ENCODE data around the gene MYH15. TPM values are rescaled to one million over a fixed set of nuclear protein-coding genes. Genes with fewer than 3 reads are reported as not detected.
A peak's percentile ranks its signal among the peaks of the same experiment; 100 is the strongest.

Gene MYH15
- total RNA-seq, 2 experiments from 2014 or later, result 0.35 to 0.37 TPM

DNA sequence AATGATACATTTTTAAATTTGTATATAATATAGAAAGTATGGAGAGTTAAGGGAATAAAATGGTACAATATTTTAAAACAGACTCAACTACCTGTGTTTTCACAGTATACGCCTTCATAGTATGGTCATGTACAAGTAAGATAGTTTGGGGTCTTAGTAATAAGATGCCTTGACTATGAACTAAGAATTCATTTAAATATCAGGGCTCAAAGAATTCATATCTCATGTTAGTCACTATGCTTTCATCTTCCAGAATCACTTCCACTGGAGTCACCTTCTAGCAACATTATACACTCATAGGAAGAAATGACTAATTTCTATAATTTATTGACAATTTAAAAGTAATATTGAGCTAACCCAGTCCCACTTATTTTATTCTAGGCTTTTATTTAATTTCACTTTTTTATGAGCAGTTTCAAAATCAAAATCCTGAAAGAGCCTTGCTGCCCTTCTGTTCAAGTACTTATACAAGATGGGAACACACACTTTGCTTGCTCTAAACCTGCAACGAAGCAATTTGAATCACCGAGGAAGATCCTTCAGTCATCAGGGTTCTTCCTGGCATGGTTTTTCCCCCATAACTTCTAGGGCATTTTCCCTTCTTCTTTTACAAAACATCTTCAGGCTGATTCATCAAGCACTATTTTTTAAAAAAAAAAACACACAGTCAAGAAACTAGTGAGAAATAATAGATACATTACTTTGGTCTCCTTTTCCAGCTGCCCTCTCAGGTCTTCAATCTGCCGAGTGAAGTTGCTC, 94.1 kb downstream of the MYH15 start:
- no peak for DNase-seq
- Mint-ChIP-seq H3K36me3 (no peaks in the 10 kb centered on the region), H3K9me3 (ENCODE audit: low read depth) (no peaks in the 10 kb centered on the region), H3K27me3 (peaks cover 9% of the 10 kb centered on the region), H3K4me1 (no peaks in the 10 kb centered on the region), H3K4me3 (no peak overlapping the region), H3K27ac (no peak overlapping the region)
- ATAC-seq, result no peak
- CTCF ChIA-PET, result interaction anchor here (1.4 kb wide), 1 partner anchor 263 kb away, joined by 4 read pairs; no protein-coding TSS in a partner anchor

- Mint-ChIP-seq H3K9me3 (ENCODE audit: low read depth) (no peaks in the 10 kb centered on the region), H3K36me3 (no peaks in the 10 kb centered on the region), H3K27ac (no peak overlapping the region), H3K4me1 (no peaks in the 10 kb centered on the region), H3K27me3 (peaks cover 9% of the 10 kb centered on the region), H3K4me3 (no peak overlapping the region)
- ATAC-seq (no peak), DNase-seq (no peak)
- CTCF ChIA-PET, result no interaction called here
Measured at GRCh38 chr3:108415661-108416060, 94.7 kb downstream of the MYH15 start.

GRCh38 chr3:108414007-108414406, 96.4 kb downstream of the MYH15 start:
- no peak overlapping the region for H3K27ac Mint-ChIP-seq
- CTCF ChIA-PET, result no interaction called here
- no peak overlapping the region for H3K4me3 Mint-ChIP-seq
- DNase-seq (no peak), ATAC-seq (no peak)
- H3K27me3 Mint-ChIP-seq, result peaks cover 9% of the 10 kb centered on the region
- no peaks in the 10 kb centered on the region for H3K9me3 Mint-ChIP-seq (ENCODE audit: low read depth)
- H3K36me3 Mint-ChIP-seq, result no peaks in the 10 kb centered on the region
- H3K4me1 Mint-ChIP-seq, result no peaks in the 10 kb centered on the region

GRCh38 chr3:108412121-108412750, 98.2 kb downstream of the MYH15 start:
- H3K36me3 Mint-ChIP-seq, result no peaks in the 10 kb centered on the region
- H3K9me3 Mint-ChIP-seq (ENCODE audit: low read depth), result no peaks in the 10 kb centered on the region
- no peak overlapping the region for H3K27ac Mint-ChIP-seq
- CTCF ChIA-PET, result no interaction called here
- peaks cover 9% of the 10 kb centered on the region for H3K27me3 Mint-ChIP-seq
- DNase-seq (no peak), ATAC-seq (no peak)
- H3K4me1 Mint-ChIP-seq, result no peaks in the 10 kb centered on the region
- H3K4me3 Mint-ChIP-seq, result no peak overlapping the region

- peaks cover 10% of the 10 kb centered on the region for H3K4me1 Mint-ChIP-seq
- CTCF ChIA-PET, result interaction anchor here (1.1 kb wide), 1 partner anchor 257 kb away, joined by 3 read pairs; no protein-coding TSS in a partner anchor
- DNase-seq, result no peak
- no peak for ATAC-seq
- H3K36me3 Mint-ChIP-seq, result no peaks in the 10 kb centered on the region
- H3K27ac Mint-ChIP-seq, result no peak overlapping the region
- H3K4me3 Mint-ChIP-seq, result no peak overlapping the region
- no peaks in the 10 kb centered on the region for H3K9me3 Mint-ChIP-seq (ENCODE audit: low read depth)
- peaks cover 4% of the 10 kb centered on the region for H3K27me3 Mint-ChIP-seq
Measured at GRCh38 chr3:108410531-108410984, 99.8 kb downstream of the MYH15 start.

GRCh38 chr3:108409800-108410178, 100.6 kb downstream of the MYH15 start:
- no peak overlapping the region for H3K4me3 Mint-ChIP-seq
- no peaks in the 10 kb centered on the region for H3K9me3 Mint-ChIP-seq (ENCODE audit: low read depth)
- H3K27me3 Mint-ChIP-seq, result peaks cover 4% of the 10 kb centered on the region
- H3K36me3 Mint-ChIP-seq, result no peaks in the 10 kb centered on the region
- CTCF ChIA-PET, result interaction anchor here (1.0 to 1.8 kb wide), 4 partner anchors 9 to 256 kb away, joined by 3 to 7 read pairs (median 4); no protein-coding TSS in a partner anchor
- peaks cover 10% of the 10 kb centered on the region for H3K4me1 Mint-ChIP-seq
- ATAC-seq, result no peak
- H3K27ac Mint-ChIP-seq, result no peak overlapping the region
- DNase-seq, result no peak

GRCh38 chr3:108408883-108409799, 101.3 kb downstream of the MYH15 start:
- ATAC-seq (no peak), DNase-seq (no peak)
- no peak overlapping the region for H3K27ac Mint-ChIP-seq
- H3K4me3 Mint-ChIP-seq, result no peak overlapping the region
- no peaks in the 10 kb centered on the region for H3K9me3 Mint-ChIP-seq (ENCODE audit: low read depth)
- peaks cover 4% of the 10 kb centered on the region for H3K27me3 Mint-ChIP-seq
- peaks cover 10% of the 10 kb centered on the region for H3K4me1 Mint-ChIP-seq
- no peaks in the 10 kb centered on the region for H3K36me3 Mint-ChIP-seq
- CTCF ChIA-PET, result interaction anchor here (1.0 to 1.8 kb wide), 4 partner anchors 10 to 256 kb away, joined by 3 to 7 read pairs (median 4); no protein-coding TSS in a partner anchor

GRCh38 chr3:108407886-108408285, 102.5 kb downstream of the MYH15 start:
- Mint-ChIP-seq H3K27me3 (peaks cover 1% of the 10 kb centered on the region), H3K9me3 (ENCODE audit: low read depth) (no peaks in the 10 kb centered on the region), H3K4me3 (no peak overlapping the region), H3K27ac (no peak overlapping the region), H3K4me1 (peaks cover 10% of the 10 kb centered on the region), H3K36me3 (no peaks in the 10 kb centered on the region)
- ATAC-seq, result no peak
- DNase-seq, result no peak
- CTCF ChIA-PET, result interaction anchor here (1.1 to 4.0 kb wide), 5 partner anchors 19 to 255 kb away, joined by 3 to 35 read pairs (median 4); no protein-coding TSS in a partner anchor

DNA sequence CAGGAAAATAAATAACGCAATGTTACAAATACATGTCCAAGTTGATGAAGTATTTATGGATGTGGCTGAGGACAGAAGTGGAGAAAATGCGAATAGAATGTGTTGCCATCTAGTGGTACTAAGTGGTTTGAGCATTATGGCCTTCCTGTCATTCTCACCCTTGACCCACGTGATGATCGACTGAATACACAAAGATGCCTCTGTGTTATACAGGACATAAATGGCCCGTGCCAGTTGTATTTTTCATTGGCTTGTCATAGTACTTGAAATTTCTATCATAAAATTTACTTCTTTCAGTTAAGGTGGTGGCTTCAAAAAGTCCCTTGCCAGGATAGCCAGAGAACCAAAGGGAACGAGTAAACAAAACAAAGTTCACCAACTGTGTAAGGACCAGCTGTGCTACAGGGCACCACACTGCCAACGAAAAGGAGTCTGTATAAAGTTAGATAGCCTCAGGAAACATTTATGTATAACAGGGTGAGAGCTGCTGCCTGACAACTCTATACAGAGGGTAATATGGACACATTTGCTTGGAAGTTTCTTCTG, 103.7 kb downstream of the MYH15 start:
- DNase-seq (peak; percentile 50), ATAC-seq (peak; percentile 96)
- no peaks in the 10 kb centered on the region for H3K36me3 Mint-ChIP-seq
- peaks cover 10% of the 10 kb centered on the region for H3K4me1 Mint-ChIP-seq
- no peaks in the 10 kb centered on the region for H3K9me3 Mint-ChIP-seq (ENCODE audit: low read depth)
- H3K4me3 Mint-ChIP-seq, result no peak overlapping the region
- CTCF ChIA-PET, result interaction anchor here (0.7 to 4.0 kb wide), 10 partner anchors 13 to 280 kb away, joined by 3 to 35 read pairs (median 4); no protein-coding TSS in a partner anchor
- no peak overlapping the region for H3K27ac Mint-ChIP-seq
- H3K27me3 Mint-ChIP-seq, result no peaks in the 10 kb centered on the region

DNA sequence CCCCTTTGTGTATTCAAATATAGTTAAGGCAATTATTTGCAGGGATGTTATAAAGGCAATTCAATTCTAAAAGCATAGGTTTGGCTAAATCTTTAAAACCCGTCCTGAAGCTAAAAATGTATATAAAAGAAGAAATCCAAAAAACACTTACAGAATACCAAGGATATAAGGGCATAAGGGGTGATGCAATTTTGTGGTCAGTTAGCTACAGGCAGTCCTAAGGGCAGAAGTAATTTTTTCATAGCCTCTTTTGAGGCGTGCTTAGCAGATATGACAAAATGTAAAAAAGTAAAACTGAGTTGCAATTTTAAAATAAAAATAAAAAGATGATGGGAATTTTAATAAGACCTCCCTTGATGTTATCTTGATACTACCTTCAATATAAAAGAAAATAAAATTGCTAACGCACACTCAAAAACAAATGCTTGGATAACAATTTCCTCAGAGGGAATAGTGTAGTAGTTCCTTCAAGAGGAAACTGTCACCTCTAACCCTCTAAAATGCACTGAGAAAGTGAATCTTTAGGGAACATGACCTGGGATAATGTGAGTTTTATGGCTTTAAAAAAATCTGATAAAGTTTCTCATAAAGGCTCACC, 104.2 kb downstream of the MYH15 start:
- no peak overlapping the region for H3K27ac Mint-ChIP-seq
- H3K9me3 Mint-ChIP-seq (ENCODE audit: low read depth), result no peaks in the 10 kb centered on the region
- no peaks in the 10 kb centered on the region for H3K36me3 Mint-ChIP-seq
- no peaks in the 10 kb centered on the region for H3K27me3 Mint-ChIP-seq
- peaks cover 10% of the 10 kb centered on the region for H3K4me1 Mint-ChIP-seq
- CTCF ChIA-PET, result interaction anchor here (0.8 to 4.0 kb wide), 14 partner anchors 13 to 464 kb away, joined by 3 to 35 read pairs (median 4); no protein-coding TSS in a partner anchor
- no peak overlapping the region for H3K4me3 Mint-ChIP-seq
- no peak for DNase-seq
- ATAC-seq, result peak; percentile 31

DNA sequence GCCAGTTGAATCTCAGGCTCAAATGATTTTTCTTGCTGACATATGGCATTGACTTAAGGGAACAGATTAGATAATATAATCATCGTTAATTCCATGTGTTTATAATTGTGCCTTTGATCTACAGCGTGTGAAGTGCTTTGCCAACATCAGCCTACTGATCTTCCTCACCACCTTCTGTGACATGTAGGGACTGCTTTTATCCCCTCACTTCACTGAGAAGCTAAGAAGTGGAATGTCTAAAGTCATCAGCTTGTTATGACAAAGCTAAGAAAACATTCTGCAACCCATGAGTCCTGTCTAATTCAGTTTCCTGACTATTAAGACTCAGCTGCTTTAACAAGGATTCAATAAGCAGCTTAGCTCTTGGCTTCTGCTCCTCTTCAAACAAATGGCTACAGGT, 106.0 kb downstream of the MYH15 start:
- peaks cover 3% of the 10 kb centered on the region for H3K9me3 Mint-ChIP-seq (ENCODE audit: low read depth)
- ATAC-seq (no peak), DNase-seq (no peak)
- H3K27me3 Mint-ChIP-seq, result no peaks in the 10 kb centered on the region
- CTCF ChIA-PET, result interaction anchor here (1.0 to 4.0 kb wide), 6 partner anchors 16 to 476 kb away, joined by 3 to 35 read pairs (median 5); no protein-coding TSS in a partner anchor
- H3K4me1 Mint-ChIP-seq, result peaks cover 10% of the 10 kb centered on the region
- no peak overlapping the region for H3K4me3 Mint-ChIP-seq
- H3K27ac Mint-ChIP-seq, result no peak overlapping the region
- peaks cover 7% of the 10 kb centered on the region for H3K36me3 Mint-ChIP-seq

GRCh38 chr3:108403686-108404345, 106.6 kb downstream of the MYH15 start:
- H3K27ac Mint-ChIP-seq, result no peak overlapping the region
- H3K4me3 Mint-ChIP-seq, result no peak overlapping the region
- no peak for ATAC-seq
- peaks cover 7% of the 10 kb centered on the region for H3K36me3 Mint-ChIP-seq
- H3K27me3 Mint-ChIP-seq, result no peaks in the 10 kb centered on the region
- DNase-seq, result no peak
- peaks cover 3% of the 10 kb centered on the region for H3K9me3 Mint-ChIP-seq (ENCODE audit: low read depth)
- CTCF ChIA-PET, result interaction anchor here (0.7 to 4.0 kb wide), 5 partner anchors 15 to 461 kb away, joined by 3 to 35 read pairs (median 6); no protein-coding TSS in a partner anchor
- peaks cover 10% of the 10 kb centered on the region for H3K4me1 Mint-ChIP-seq
